Measurements from ENCODE around the gene HS2ST1.

GRCh38 chr1:86865973-86866637, 48.3 kb upstream of the HS2ST1 start:
- TF ChIP-seq CTCF (IDR thresholded peaks at IDR 0.05; ENCODE audit: low read depth, low read length): no peak
- no peak for TF ChIP-seq POLR2A (IDR thresholded peaks at IDR 0.05; ENCODE audit: extremely low read depth, insufficient read length)

Data from NB4 (cell line).